ENCODE results near the gene RPL28.

The RPL28 gene

DNA sequence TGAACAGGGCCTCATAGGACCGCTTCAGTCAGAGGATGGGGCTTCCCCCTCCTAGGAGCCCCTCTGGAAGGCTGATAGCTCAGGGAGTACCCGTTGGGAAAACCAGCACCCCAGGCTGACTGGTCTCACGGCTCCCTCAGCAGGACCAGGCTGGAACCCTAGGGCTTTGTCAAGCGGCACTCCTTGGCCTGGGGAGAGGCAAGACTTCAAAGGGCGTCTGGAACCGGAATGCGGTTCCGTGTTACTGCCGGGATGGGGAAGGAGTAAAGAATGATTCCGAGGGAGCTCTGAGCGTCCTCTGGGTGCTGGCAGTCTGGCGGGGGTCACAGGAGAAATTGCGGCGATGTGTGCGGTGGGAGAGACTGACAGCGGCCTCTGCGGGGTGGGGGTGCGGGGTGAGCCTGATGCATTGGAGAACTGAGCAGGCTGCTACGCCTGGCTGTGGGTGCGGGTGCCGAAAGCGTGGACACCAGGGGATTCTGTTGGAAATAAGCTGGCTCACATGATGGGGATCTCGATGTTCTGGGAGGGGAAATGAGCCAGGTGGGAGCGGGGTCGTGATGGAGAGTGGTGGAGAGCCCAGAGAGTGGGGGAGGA, 33.1 kb upstream of the RPL28 start:
- no peaks in the 10 kb centered on the region for H3K36me3 ChIP-seq (replicated peaks; ENCODE audit: insufficient read depth, low read length)
- H3K9me3 ChIP-seq (replicated peaks; ENCODE audit: insufficient read depth, low read length) = no peaks in the 10 kb centered on the region
- H2AFZ ChIP-seq (ENCODE audit: low read length) = no peak overlapping the region
- H3F3A ChIP-seq (ENCODE audit: insufficient read depth, low read length) = no peaks in the 10 kb centered on the region; the same call in 1 of the 2 replicates
- no peaks in the 10 kb centered on the region for H3K79me2 ChIP-seq (ENCODE audit: low read length)
- no peak overlapping the region for H3K4me2 ChIP-seq (ENCODE audit: low read depth, low read length)
- no peaks in the 10 kb centered on the region for H4K20me1 ChIP-seq (ENCODE audit: insufficient read depth, low read length)
- no peak overlapping the region for H3K4me3 ChIP-seq (ENCODE audit: low read length)
- H3K27ac ChIP-seq (ENCODE audit: low read length) = no peak overlapping the region
- TF ChIP-seq EZH2phosphoT487 (IDR thresholded peaks at IDR 0.05; ENCODE audit: low read length) (no peak), CTCF (IDR thresholded peaks at IDR 0.05; ENCODE audit: low read length) (no peak), EZH2 (optimal IDR thresholded peaks at IDR 0.05; ENCODE audit: low read depth, low read length) (no peak)
- peaks cover 66% of the 10 kb centered on the region for H3K27me3 ChIP-seq (replicated peaks; ENCODE audit: insufficient read depth, low read length)
- no peak for DNase-seq
- H3K4me1 ChIP-seq (ENCODE audit: low read length) = no peaks in the 10 kb centered on the region
- H3K9me2 ChIP-seq (replicated peaks; ENCODE audit: insufficient read depth, low read length) = no peaks in the 10 kb centered on the region
- H3K9ac ChIP-seq (ENCODE audit: low read length) = no peak overlapping the region

DNA sequence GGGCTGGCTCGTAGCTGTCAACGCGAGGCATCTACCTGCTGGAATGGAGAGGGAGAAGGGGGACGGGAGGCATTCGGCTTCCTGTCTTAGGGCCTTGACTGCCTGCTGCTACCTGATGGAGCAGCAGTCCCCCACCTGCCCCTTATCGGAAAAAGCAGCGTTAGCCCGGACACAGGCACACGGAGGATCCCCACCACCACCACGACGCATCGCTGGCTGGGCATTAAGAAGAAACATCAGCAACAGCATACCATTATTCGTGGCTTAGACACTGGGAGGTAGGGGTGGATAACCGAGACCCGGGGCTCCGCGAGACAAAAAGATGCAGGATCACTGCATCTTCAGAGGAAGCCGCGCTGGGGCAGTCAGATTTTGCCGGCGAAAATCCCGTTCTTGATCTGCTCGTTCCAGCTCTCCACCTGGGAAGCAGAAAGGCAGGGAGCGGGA, 32.4 kb upstream of the RPL28 start:
- H3F3A ChIP-seq (ENCODE audit: insufficient read depth, low read length) = no peaks in the 10 kb centered on the region; the same call in 1 of the 2 replicates
- no peak for DNase-seq
- TF ChIP-seq EZH2 (optimal IDR thresholded peaks at IDR 0.05; ENCODE audit: low read depth, low read length) (peak; percentile 55), CTCF (IDR thresholded peaks at IDR 0.05; ENCODE audit: low read length) (no peak)
- no peaks in the 10 kb centered on the region for H3K4me1 ChIP-seq (ENCODE audit: low read length)
- 0 out of 2 replicates have a peak overlapping the region, but pooled peaks have one; percentile 4 for H2AFZ ChIP-seq (ENCODE audit: low read length)
- H3K36me3 ChIP-seq (replicated peaks; ENCODE audit: insufficient read depth, low read length) = no peaks in the 10 kb centered on the region
- no peaks in the 10 kb centered on the region for H3K9me3 ChIP-seq (replicated peaks; ENCODE audit: insufficient read depth, low read length)
- no peaks in the 10 kb centered on the region for H3K79me2 ChIP-seq (ENCODE audit: low read length)
- H3K4me3 ChIP-seq (ENCODE audit: low read length) = peak overlapping the region; percentile 34; the same call in 1 of the 2 replicates
- H3K4me2 ChIP-seq (ENCODE audit: low read depth, low read length) = peak overlapping the region; percentile 60
- H4K20me1 ChIP-seq (ENCODE audit: insufficient read depth, low read length) = no peaks in the 10 kb centered on the region
- H3K9me2 ChIP-seq (replicated peaks; ENCODE audit: insufficient read depth, low read length) = no peaks in the 10 kb centered on the region
- H3K27ac ChIP-seq (ENCODE audit: low read length) = no peak overlapping the region
- peaks cover 66% of the 10 kb centered on the region for H3K27me3 ChIP-seq (replicated peaks; ENCODE audit: insufficient read depth, low read length)
- no peak overlapping the region for H3K9ac ChIP-seq (ENCODE audit: low read length)

GRCh38 chr19:55353803-55354697, 31.7 kb upstream of the RPL28 start:
- H3K27ac ChIP-seq (ENCODE audit: low read length) = no peak overlapping the region
- no peak overlapping the region for H3K9ac ChIP-seq (ENCODE audit: low read length)
- no peaks in the 10 kb centered on the region for H3K9me2 ChIP-seq (replicated peaks; ENCODE audit: insufficient read depth, low read length)
- H4K20me1 ChIP-seq (ENCODE audit: insufficient read depth, low read length) = no peaks in the 10 kb centered on the region
- H3K9me3 ChIP-seq (replicated peaks; ENCODE audit: insufficient read depth, low read length) = no peaks in the 10 kb centered on the region
- H3K4me2 ChIP-seq (ENCODE audit: low read depth, low read length) = peak overlapping the region; percentile 60
- peak overlapping the region; percentile 34; the same call in 1 of the 2 replicates for H3K4me3 ChIP-seq (ENCODE audit: low read length)
- H2AFZ ChIP-seq (ENCODE audit: low read length) = peak overlapping the region; percentile 4; the same call in 1 of the 2 replicates
- H3K4me1 ChIP-seq (ENCODE audit: low read length) = no peaks in the 10 kb centered on the region
- H3K36me3 ChIP-seq (replicated peaks; ENCODE audit: insufficient read depth, low read length) = no peaks in the 10 kb centered on the region
- peaks cover 66% of the 10 kb centered on the region for H3K27me3 ChIP-seq (replicated peaks; ENCODE audit: insufficient read depth, low read length)
- TF ChIP-seq EZH2 (optimal IDR thresholded peaks at IDR 0.05; ENCODE audit: low read depth, low read length) = no peak
- TF ChIP-seq EZH2phosphoT487 (IDR thresholded peaks at IDR 0.05; ENCODE audit: low read length) = no peak
- no peak for TF ChIP-seq CTCF (IDR thresholded peaks at IDR 0.05; ENCODE audit: low read length)
- no peak for DNase-seq
- H3K79me2 ChIP-seq (ENCODE audit: low read length) = no peaks in the 10 kb centered on the region
- no peaks in the 10 kb centered on the region; the same call in 1 of the 2 replicates for H3F3A ChIP-seq (ENCODE audit: insufficient read depth, low read length)
